ENCODE measurements around the gene ARRB1.

The ARRB1 gene

DNA sequence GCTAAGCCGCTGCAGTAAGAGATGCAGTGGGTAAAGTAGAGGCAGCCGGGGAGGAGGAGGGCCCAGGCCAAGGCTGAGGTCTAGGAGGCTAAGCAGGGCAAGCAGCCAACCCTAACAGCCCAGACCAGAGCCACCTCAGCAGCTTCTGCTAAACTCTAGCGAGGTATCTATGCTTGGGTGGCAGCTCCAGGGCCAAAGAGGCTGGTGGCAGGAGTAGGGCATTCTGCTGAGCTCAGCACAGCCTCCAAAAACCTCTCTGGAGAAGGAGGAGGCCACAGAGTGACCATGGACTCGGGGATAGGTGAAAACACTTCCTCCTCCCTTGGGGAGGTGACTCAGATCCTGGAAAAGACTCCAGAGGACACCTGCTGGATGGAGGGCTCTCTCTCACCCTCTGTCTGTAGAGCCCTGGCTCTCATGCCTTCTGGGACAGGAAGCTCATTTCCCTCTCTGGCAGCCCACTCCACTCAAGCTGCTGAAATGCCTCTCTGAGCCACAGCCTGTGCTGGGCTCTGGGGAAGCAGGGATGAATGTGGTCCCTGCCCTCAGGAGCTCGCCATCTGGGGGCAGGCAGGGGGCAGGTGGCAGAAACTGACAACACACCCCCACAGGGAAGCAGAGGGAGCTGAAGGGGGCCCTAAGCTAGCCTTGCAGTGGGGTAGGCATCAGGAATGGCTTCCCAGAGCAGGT, 127.4 kb downstream of the ARRB1 start:
- DNase-seq (ENCODE audit: low spot score) = no peak

DNA sequence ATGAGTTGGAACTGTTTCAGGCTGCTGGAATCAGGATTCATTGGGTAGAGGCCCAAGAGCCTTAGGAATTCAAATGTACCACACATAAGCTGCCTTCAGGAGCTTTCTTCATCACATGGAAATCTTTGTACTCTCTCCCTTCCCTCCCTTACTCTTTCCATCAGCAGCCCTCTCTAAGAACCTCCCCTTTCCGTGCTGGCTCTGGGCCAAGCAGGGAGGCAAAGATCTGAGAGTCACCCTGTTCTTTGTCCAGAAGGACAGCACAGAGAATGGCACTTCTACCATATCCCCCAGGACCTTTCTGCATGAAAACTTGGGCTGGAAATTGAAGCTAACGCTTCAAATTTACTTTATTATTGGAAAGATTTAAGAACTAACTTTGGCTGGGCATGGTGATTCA, 131.6 kb downstream of the ARRB1 start:
- no peak for DNase-seq (ENCODE audit: low spot score)

DNA sequence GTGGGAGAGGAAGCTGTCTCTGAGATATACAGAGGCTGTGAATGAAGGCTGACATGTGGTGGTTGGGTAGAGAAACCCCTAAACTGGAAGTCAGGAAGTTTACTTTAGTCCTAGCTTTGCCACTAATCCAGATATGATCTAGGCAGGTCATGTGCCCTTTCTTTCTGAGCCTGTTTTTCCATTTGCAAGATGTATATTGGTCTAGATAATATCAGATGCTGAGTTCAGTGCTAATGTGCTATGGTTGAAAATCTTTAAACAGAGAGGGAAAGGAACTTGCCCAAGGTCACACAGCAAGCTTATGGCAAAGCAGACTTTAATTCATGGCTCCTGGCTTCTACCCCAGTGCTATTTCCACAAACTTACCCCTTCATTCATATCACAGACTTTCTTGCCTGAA, 136.6 kb downstream of the ARRB1 start:
- DNase-seq (ENCODE audit: low spot score) = no peak

DNA sequence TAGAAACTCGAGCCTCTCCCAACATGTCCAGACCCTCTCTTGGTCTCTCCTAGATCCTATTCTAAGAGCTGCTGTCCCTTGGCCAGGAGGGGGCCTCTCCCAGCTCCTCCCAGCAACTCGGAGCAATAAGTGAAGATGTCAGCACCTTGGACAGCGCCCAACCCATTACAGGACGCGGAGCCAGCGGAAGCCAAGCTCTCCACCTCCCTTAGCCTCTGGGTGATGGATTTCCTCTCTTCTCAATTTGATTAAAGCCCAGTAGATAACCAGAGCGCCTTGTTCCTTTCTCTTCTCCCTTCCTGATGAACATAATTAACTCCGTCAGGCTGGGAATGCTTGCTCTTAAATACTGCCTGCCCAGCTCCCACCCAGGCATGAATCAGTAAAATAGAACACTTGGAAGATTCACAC, 137.0 kb downstream of the ARRB1 start:
- peak; percentile 80 for DNase-seq (ENCODE audit: low spot score)

Measured in AG08395 (cell line).